HL-60/S4 treated with retinoic acid at 250 ng/mL for 4 days and 3 days (cell line): ENCODE results near the gene CDH20.

Source experiments
- in situ Hi-C: fragments of 300-500 bp; cut with MboI; formaldehyde crosslinking; loops from 2 replicates; pipeline ENCODE4 v1.7.0; 2022; ENCODE audit warnings: low sequenced_read_pairs

The CDH20 gene

GRCh38 chr18:61419763-61420162, 86.5 kb downstream of the CDH20 start:
- in situ Hi-C loops: no loop called here

- in situ Hi-C loops: no loop called here
Observed at GRCh38 chr18:61420218-61420885, 87.1 kb downstream of the CDH20 start.

GRCh38 chr18:61426492-61427053, 93.3 kb downstream of the CDH20 start:
- in situ Hi-C loops: no loop called here

GRCh38 chr18:61428266-61428665, 95.0 kb downstream of the CDH20 start:
- in situ Hi-C loops: no loop called here

- in situ Hi-C loops: no loop called here
Observed at GRCh38 chr18:61432590-61432989, 99.4 kb downstream of the CDH20 start.

GRCh38 chr18:61435064-61435652, 101.9 kb downstream of the CDH20 start:
- in situ Hi-C loops: no loop called here

- in situ Hi-C loops: no loop called here
Observed at GRCh38 chr18:61443081-61443725, 110.0 kb downstream of the CDH20 start.

- in situ Hi-C loops: no loop called here
Observed at GRCh38 chr18:61448316-61448715, 115.1 kb downstream of the CDH20 start.

- in situ Hi-C loops: no loop called here
Observed at GRCh38 chr18:61459896-61460648, 126.8 kb downstream of the CDH20 start.

GRCh38 chr18:61464551-61465142, 131.4 kb downstream of the CDH20 start:
- in situ Hi-C loops: no loop called here

GRCh38 chr18:61466736-61467135, 133.5 kb downstream of the CDH20 start:
- in situ Hi-C loops: no loop called here

- in situ Hi-C loops: no loop called here
Observed at GRCh38 chr18:61470031-61470674, 136.9 kb downstream of the CDH20 start.

- in situ Hi-C loops: no loop called here
Observed at GRCh38 chr18:61471541-61471940, 138.3 kb downstream of the CDH20 start.

GRCh38 chr18:61471942-61472341, 138.7 kb downstream of the CDH20 start:
- in situ Hi-C loops: no loop called here

GRCh38 chr18:61474341-61474740, 141.1 kb downstream of the CDH20 start:
- in situ Hi-C loops: no loop called here

- in situ Hi-C loops: no loop called here
Observed at GRCh38 chr18:61474918-61475317, 141.7 kb downstream of the CDH20 start.

- in situ Hi-C loops: no loop called here
Observed at GRCh38 chr18:61475931-61476330, 142.7 kb downstream of the CDH20 start.

- in situ Hi-C loops: no loop called here
Observed at GRCh38 chr18:61489334-61489733, 156.1 kb downstream of the CDH20 start.

- in situ Hi-C loops: no loop called here
Observed at GRCh38 chr18:61496374-61496773, 163.1 kb downstream of the CDH20 start.

GRCh38 chr18:61497422-61497821, 164.2 kb downstream of the CDH20 start:
- in situ Hi-C loops: no loop called here
